ENCODE results near the gene TMEM8B. TPM values are rescaled to one million over a fixed set of nuclear protein-coding genes. Genes with fewer than 3 reads are reported as not detected.

The TMEM8B gene
- total RNA-seq, 1 donor from 2014 or later = 4.8 TPM

- Histone ChIP-seq H3K9me3 (ENCODE audit: low read depth) (no peaks in the 10 kb centered on the region), H3K4me3 (no peak overlapping the region), H3K4me2 (no peak overlapping the region), H3F3A (ENCODE audit: low read depth) (no peaks in the 10 kb centered on the region), H3K36me3 (no peaks in the 10 kb centered on the region), H3K4me1 (peaks cover under 1% of the 10 kb centered on the region), H3K79me2 (ENCODE audit: low read depth) (no peaks in the 10 kb centered on the region), H3K9ac (no peak overlapping the region), H2AFZ (replicated peaks) (no peak overlapping the region), H4K20me1 (ENCODE audit: low read depth) (peaks cover 7% of the 10 kb centered on the region), H3K27me3 (no peaks in the 10 kb centered on the region), H3K27ac (no peak overlapping the region)
- no peaks in the 10 kb centered on the region for H3K9me3 Mint-ChIP-seq
- H3K36me3 Mint-ChIP-seq = peaks cover 4% of the 10 kb centered on the region
- H3K4me1 Mint-ChIP-seq = peaks cover 29% of the 10 kb centered on the region
- no peak overlapping the region for H3K4me3 Mint-ChIP-seq
- peaks cover 2% of the 10 kb centered on the region for H3K27me3 Mint-ChIP-seq (ENCODE audit: insufficient read depth, low read depth)
- peak; percentile 42 for DNase-seq (ENCODE audit: low spot score)
- H3K27ac Mint-ChIP-seq = no peak overlapping the region
- TF ChIP-seq, protein P1, sequence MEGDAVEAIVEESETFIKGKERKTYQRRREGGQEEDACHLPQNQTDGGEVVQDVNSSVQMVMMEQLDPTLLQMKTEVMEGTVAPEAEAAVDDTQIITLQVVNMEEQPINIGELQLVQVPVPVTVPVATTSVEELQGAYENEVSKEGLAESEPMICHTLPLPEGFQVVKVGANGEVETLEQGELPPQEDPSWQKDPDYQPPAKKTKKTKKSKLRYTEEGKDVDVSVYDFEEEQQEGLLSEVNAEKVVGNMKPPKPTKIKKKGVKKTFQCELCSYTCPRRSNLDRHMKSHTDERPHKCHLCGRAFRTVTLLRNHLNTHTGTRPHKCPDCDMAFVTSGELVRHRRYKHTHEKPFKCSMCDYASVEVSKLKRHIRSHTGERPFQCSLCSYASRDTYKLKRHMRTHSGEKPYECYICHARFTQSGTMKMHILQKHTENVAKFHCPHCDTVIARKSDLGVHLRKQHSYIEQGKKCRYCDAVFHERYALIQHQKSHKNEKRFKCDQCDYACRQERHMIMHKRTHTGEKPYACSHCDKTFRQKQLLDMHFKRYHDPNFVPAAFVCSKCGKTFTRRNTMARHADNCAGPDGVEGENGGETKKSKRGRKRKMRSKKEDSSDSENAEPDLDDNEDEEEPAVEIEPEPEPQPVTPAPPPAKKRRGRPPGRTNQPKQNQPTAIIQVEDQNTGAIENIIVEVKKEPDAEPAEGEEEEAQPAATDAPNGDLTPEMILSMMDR (IDR thresholded peaks at IDR 0.05) = peak; percentile 55
- TF ChIP-seq EZH2phosphoT487 (IDR thresholded peaks at IDR 0.05) (no peak), EZH2 (IDR thresholded peaks at IDR 0.05) (no peak)
Observed at GRCh38 chr9:35835216-35835632, 6.2 kb downstream of the TMEM8B start.

- H3K9ac ChIP-seq = no peak overlapping the region
- peaks cover 4% of the 10 kb centered on the region for H4K20me1 ChIP-seq (ENCODE audit: low read depth)
- H3K4me1 ChIP-seq = no peaks in the 10 kb centered on the region
- no peak overlapping the region for H3K27ac ChIP-seq
- TF ChIP-seq EZH2phosphoT487 (IDR thresholded peaks at IDR 0.05) = no peak
- TF ChIP-seq, protein P1 (IDR thresholded peaks at IDR 0.05) = no peak
- TF ChIP-seq EZH2 (IDR thresholded peaks at IDR 0.05) = no peak
- no peaks in the 10 kb centered on the region for H3K79me2 ChIP-seq (ENCODE audit: low read depth)
- Mint-ChIP-seq H3K27ac (no peak overlapping the region), H3K27me3 (ENCODE audit: insufficient read depth, low read depth) (peaks cover 2% of the 10 kb centered on the region), H3K9me3 (no peaks in the 10 kb centered on the region), H3K4me1 (peaks cover 26% of the 10 kb centered on the region), H3K36me3 (peaks cover 4% of the 10 kb centered on the region), H3K4me3 (no peak overlapping the region)
- no peaks in the 10 kb centered on the region for H3K9me3 ChIP-seq (ENCODE audit: low read depth)
- no peak overlapping the region for H2AFZ ChIP-seq (replicated peaks)
- H3F3A ChIP-seq (ENCODE audit: low read depth) = no peaks in the 10 kb centered on the region
- no peaks in the 10 kb centered on the region for H3K36me3 ChIP-seq
- no peak for DNase-seq (ENCODE audit: low spot score)
- H3K27me3 ChIP-seq = no peaks in the 10 kb centered on the region
- H3K4me3 ChIP-seq = no peak overlapping the region
- no peak overlapping the region for H3K4me2 ChIP-seq
Observed at GRCh38 chr9:35835766-35836165, 6.7 kb downstream of the TMEM8B start.

DNA sequence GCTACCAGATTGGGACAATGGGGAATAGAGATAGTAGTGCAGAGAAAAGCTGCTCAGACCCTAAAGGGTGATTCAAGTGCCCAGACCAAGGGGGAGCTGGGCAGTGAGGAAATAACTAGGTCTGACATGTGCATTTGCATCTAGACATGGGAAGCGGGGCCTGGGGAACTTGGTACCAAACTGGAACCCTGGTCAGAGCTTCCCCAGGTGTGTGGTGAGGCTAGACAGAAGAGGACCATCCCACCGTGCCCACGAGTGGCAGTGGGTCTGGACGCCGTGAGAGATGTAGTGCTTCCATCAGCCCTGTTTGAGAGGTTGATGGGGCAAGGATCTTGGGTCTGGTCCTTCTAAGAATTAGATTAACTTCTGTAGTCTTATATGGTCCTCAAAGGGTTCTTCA, 7.6 kb downstream of the TMEM8B start:
- H3K27me3 Mint-ChIP-seq (ENCODE audit: insufficient read depth, low read depth) = peaks cover 2% of the 10 kb centered on the region
- no peaks in the 10 kb centered on the region for H3F3A ChIP-seq (ENCODE audit: low read depth)
- H3K4me3 Mint-ChIP-seq = no peak overlapping the region
- H3K4me1 Mint-ChIP-seq = peaks cover 18% of the 10 kb centered on the region
- no peaks in the 10 kb centered on the region for H3K9me3 Mint-ChIP-seq
- no peaks in the 10 kb centered on the region for H3K9me3 ChIP-seq (ENCODE audit: low read depth)
- H3K27ac ChIP-seq = no peak overlapping the region
- no peaks in the 10 kb centered on the region for H3K27me3 ChIP-seq
- H3K36me3 ChIP-seq = no peaks in the 10 kb centered on the region
- H2AFZ ChIP-seq (replicated peaks) = no peak overlapping the region
- H3K4me3 ChIP-seq = no peak overlapping the region
- no peak overlapping the region for H3K4me2 ChIP-seq
- no peak overlapping the region for H3K9ac ChIP-seq
- DNase-seq (ENCODE audit: low spot score) = no peak
- no peak for TF ChIP-seq EZH2 (IDR thresholded peaks at IDR 0.05)
- TF ChIP-seq, protein P1 (IDR thresholded peaks at IDR 0.05) = no peak
- no peak for TF ChIP-seq EZH2phosphoT487 (IDR thresholded peaks at IDR 0.05)
- H3K79me2 ChIP-seq (ENCODE audit: low read depth) = no peaks in the 10 kb centered on the region
- peaks cover 4% of the 10 kb centered on the region for H4K20me1 ChIP-seq (ENCODE audit: low read depth)
- peaks cover 4% of the 10 kb centered on the region for H3K36me3 Mint-ChIP-seq
- H3K4me1 ChIP-seq = no peaks in the 10 kb centered on the region
- H3K27ac Mint-ChIP-seq = no peak overlapping the region
